NCI-H146 treated with DMSO at 0.1 percent for 48 hours (cell line): ENCODE results near the gene TLCD3A.

ENCODE experiments used
- DNase-seq: peaks from one replicate; lab custom pipeline; 2025; ENCODE audit not compliant: unreplicated experiment; lab: John Stamatoyannopoulos, UW

TLCD3A gene

GRCh38 chr17:705863-706262 is 26.5 kb upstream of the TLCD3A start:
- DNase-seq, result no peak

- DNase-seq, result no peak
Measured at GRCh38 chr17:708132-708531, 24.3 kb upstream of the TLCD3A start.

GRCh38 chr17:718075-718474 is 14.3 kb upstream of the TLCD3A start:
- DNase-seq, result no peak

DNA sequence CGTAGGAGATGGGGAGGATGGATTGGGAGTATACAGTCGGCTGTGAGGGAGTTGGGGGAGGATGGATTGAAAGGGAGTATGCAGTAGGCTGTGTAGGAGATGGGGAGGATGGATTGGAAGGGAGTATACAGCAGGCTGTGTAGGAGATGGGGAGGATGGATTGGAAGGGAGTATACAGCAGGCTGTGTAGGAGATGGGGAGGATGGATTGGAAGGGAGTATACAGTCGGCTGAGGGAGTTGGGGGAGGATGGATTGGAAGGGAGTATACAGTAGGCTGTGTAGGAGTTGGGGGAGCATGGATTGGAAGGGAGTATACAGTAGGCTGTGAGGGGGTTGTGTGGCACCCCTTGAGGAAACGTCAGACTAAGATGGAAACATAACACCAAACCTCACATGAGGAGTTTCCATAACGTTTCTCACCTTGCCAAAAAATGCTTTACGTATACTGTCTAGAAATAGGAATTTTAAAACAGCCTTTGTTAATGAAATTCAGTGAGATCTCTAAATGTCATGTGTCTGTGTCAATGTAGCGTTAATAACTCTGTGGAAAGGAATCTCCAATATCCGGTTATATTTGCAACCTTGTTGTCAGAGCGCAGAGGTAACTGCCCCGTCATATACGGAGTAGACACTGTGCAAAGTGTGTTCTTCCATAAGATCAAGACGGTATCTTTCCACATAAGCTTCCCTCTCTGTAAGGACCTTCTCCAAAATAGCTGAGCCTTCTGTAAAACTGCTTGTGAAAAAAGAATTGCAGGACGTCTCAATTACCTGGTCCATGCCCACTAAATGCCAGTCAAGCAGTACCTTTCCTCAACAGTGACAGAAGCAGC is 11.5 kb upstream of the TLCD3A start:
- no peak for DNase-seq

GRCh38 chr17:721540-721937 is 10.9 kb upstream of the TLCD3A start:
- DNase-seq, result no peak

DNA sequence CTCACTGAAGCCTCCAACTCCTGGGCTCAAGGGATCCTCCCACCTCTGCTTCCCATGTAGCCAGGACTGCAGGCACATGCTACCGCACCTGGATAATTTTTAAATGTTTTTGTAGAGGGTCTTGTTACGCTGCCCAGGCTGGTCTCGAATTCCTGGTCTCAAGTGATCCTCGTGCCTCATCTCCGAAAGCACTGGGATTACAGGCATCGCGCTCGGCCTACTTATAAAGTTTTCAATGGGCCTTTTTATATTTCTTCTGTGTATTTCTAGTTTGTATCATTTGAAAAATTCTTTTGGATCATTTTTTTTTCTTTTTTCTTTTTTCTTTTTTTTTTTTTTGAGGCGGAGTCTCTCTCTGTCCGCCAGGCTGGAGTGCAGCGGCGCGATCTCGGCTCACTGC is 7.3 kb upstream of the TLCD3A start:
- no peak for DNase-seq

DNA sequence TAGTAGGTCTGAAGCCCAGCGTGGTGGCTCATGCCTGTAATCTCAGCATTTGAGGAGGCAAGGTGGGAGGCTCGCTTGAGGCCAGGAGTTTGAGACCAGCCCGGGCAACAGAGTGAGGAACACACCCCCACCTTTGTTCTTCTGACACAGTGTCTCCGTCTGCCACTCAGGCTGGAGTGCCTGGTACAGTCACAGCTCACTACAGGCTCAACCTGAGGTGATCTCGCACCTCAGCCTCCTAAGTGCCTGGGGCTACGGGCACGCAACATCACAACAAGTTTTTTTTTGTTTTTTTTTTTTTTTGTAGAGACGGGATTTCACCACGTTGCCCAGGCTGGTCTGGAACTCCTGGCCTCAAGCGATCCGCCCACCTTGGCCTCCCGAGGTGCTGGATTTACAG is 6.7 kb upstream of the TLCD3A start:
- no peak for DNase-seq

GRCh38 chr17:726271-726919 is 6.0 kb upstream of the TLCD3A start:
- DNase-seq, result no peak

DNA sequence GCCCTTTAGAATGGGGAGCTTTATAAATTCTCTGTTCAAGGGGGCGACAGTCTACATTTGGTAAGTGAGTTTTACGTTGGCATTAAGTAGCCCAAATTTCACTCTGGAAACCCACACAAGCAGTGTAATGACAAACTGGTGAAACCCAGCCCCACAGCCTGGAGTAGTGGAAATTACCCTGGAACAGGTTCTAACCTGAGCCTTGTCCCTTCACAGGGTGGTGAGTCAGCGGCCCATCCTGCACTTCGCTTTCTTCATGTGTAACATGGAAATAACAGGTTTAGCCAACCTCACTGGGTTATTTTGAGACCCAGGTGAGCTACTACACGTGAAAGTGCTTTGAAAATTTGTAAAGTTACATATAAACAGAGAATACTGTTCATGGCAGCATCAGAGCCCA is 3.5 kb upstream of the TLCD3A start:
- DNase-seq, result no peak

GRCh38 chr17:731644-732066 is 741 bp upstream of the TLCD3A start:
- no peak for DNase-seq

GRCh38 chr17:732902-733720 is 715 bp downstream of the TLCD3A start:
- no peak for DNase-seq

DNA sequence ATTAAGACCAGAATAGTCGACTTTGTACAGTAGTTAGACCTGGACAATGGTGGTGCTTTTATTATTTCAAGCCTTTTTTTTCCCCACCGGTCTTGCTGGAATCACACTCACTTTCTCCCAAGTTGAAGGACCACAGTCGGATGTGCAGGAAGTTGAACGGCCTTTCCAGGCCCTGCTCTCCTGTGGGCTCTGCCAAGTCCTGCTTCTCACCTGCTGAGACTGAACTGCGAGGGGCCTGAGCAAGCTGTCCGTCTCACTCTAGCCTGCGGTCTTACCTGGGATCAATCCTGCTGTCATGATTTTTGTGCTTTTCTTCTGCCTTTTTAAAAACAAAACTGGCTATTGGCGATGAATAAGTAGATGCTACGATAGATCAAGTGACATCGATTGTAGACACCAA is 1.3 kb downstream of the TLCD3A start:
- no peak for DNase-seq

DNA sequence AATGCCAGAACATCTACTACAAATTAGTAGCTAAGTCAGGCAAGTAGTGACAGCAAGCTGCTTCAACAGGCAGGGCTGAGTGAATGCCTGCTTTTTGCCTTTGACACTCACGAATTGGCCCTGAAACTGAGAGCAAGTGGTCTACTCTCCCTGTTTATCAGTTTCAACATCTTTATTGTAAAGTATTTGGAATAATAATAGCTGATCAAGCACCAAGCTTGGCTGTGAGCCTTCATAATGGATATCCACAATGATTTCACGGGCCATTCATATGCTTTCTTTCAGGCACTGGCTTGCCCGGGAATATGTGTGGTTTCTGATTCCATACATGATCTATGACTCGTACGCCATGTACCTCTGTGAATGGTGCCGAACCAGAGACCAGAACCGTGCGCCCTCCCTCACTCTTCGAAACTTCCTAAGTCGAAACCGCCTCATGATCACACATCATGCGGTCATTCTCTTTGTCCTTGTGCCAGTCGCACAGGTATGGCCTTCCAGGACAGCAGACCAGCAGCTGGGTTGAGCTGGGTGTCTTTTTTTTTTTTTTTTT is 5.2 kb downstream of the TLCD3A start:
- DNase-seq, result no peak

DNA sequence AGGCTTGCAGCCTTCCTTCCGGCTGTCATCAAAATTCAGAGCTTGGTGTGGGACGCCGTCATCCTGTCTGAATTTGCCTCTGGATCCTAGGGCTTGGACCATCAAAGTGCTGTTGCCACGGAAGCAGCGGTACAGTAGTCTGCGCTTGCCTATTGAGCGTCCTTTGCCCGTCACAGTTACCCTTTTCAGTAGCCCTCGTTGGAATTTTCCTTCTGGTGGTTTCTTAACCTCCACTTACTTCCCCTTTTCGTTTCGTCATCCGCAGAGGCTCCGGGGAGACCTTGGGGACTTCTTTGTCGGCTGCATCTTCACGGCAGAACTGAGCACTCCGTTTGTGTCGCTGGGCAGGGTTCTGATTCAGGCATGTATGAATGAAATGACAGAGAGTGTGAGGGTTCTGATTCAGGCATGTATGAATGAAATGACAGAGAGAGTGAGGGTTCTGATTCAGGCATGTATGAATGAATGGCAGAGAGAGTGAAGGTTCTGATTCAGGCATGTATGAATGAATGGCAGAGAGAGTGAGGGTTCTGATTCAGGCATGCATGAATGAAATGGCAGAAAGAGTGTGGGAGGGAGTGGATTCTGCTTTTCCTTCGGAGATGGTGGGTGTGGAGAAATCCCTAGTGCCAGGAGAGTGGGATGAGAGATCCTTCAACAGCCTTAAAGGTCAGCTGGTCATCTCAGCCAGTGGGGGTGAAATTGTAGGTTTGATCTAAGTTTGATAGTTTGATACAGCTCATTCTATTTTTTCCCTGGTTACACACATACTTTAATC is 8.0 kb downstream of the TLCD3A start:
- no peak for DNase-seq

GRCh38 chr17:742147-742793 is 9.9 kb downstream of the TLCD3A start:
- no peak for DNase-seq

GRCh38 chr17:743139-743538 is 10.7 kb downstream of the TLCD3A start:
- no peak for DNase-seq

DNA sequence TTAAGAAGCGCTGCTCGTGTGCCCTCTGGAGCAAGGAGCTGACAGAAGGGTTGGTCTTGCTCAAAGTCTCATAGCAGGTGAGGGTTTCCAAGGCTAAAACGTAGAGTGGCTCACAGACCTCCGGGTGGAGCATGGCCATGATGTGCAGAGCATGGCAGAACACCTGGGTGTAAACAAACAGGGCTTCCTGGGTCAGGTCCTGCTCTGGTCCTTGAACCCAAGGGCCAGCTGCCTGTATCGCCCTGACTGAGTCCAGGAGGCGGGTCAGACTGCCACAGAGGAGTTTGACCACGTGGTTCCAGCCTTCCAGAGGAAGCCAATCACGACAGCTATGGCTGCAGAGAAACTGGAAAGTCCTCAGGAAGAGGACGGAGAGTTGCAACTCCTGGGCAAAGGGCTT is 12.5 kb downstream of the TLCD3A start:
- no peak for DNase-seq

DNA sequence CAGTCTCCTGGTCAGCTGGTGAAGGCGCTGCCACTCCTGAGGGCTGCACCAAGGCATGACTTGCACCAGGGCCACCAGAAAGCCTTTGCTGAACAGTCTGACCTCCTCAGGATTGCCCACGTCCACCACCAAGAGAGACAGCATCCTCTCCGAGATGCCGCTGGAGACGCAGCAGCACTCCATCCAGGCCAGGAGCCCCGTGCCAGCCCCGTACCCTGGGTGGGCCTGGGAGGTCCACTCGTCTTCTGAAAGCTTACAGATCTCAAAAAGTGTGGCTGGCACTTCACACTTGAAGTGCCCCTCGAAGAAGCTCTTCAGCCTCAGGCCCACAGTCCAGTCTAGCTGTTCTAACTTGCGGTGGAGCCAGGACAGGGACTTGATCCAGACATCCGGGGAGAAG is 13.0 kb downstream of the TLCD3A start:
- no peak for DNase-seq

- no peak for DNase-seq
Measured at GRCh38 chr17:746181-746580, 13.8 kb downstream of the TLCD3A start.
